GM18508 (cell line): Measurements from ENCODE around the gene AWAT2.

Experiments used
- ATAC-seq: cut with Tn5 transposase; IDR thresholded peaks from one replicate; pipeline ENCODE4 v1.9.1; 2021; ENCODE audit warnings: moderate number of reproducible peaks; ENCODE audit not compliant: insufficient read depth, unreplicated experiment

The AWAT2 gene, protein sequence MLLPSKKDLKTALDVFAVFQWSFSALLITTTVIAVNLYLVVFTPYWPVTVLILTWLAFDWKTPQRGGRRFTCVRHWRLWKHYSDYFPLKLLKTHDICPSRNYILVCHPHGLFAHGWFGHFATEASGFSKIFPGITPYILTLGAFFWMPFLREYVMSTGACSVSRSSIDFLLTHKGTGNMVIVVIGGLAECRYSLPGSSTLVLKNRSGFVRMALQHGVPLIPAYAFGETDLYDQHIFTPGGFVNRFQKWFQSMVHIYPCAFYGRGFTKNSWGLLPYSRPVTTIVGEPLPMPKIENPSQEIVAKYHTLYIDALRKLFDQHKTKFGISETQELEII

DNA sequence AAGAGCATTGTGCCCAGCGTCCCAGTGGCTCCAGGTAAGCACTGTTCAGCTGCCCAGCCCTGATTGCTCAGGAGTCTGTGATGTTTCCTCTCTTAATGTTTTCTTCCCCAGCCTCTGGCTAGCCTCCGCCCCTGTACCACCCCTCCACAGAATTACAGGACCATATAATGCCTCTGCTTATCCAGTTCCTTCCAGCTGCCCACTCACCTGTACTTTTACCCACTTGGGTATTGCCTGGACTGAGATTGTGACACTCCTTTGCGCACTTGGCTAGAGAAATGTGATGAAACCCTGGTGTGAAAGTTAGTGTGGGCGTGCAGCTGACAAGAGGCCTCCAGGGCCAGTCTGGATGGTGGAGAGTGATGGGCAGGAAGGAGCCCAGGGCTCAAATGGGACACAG lies at the start of gene AWAT2:
TSS of gene AWAT2 (minus strand) at position 14 of the 400 bp plus-strand sequence. CDS start at position 8, 6 bp downstream.
- ATAC-seq = no peak

DNA sequence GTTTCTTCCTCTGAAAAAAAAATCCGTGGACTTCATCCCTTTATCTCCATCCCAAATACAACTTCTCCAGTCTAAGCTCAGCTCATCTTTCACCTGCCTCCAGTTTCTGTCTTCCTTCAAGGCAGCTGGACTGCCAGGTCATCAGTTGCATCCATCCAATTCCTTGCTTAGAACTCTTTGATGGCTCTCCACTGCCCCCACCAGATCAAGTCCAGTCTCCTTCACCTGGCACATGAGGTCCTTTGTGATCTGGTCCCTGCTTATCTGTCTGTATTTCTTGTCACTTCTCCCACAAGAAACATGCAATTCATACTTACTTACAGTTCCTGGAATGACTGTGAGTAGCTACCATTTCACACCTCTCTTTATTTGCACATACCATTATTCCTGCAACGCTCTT lies 46.3 kb upstream of the AWAT2 start:
- ATAC-seq = no peak

DNA sequence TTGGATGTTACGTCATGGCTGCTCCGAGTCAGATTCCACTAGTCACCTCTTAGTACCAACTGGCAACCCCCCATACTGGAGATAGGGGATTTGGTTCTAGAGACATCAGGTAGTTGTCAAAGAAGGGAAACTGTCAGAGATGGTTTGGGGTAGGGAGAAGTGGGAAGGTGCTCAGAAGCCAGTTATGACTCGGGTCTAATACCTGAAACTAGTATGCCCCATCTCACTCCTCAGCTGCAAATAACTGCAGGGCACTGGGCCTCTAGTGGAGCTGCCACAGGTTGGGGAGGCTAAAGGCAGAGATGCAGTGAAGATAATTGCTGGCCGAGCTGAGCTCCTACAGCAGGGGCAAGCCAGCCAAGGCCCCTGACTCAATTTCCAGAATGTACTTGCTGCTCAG lies 42.5 kb upstream of the AWAT2 start:
- no peak for ATAC-seq

GRCh38 chrX:70089604-70090297 lies 40.0 kb upstream of the AWAT2 start:
- no peak for ATAC-seq

- no peak for ATAC-seq
Measured at GRCh38 chrX:70088751-70089150, 39.0 kb upstream of the AWAT2 start.

GRCh38 chrX:70087857-70088630 lies 38.3 kb upstream of the AWAT2 start:
- no peak for ATAC-seq

DNA sequence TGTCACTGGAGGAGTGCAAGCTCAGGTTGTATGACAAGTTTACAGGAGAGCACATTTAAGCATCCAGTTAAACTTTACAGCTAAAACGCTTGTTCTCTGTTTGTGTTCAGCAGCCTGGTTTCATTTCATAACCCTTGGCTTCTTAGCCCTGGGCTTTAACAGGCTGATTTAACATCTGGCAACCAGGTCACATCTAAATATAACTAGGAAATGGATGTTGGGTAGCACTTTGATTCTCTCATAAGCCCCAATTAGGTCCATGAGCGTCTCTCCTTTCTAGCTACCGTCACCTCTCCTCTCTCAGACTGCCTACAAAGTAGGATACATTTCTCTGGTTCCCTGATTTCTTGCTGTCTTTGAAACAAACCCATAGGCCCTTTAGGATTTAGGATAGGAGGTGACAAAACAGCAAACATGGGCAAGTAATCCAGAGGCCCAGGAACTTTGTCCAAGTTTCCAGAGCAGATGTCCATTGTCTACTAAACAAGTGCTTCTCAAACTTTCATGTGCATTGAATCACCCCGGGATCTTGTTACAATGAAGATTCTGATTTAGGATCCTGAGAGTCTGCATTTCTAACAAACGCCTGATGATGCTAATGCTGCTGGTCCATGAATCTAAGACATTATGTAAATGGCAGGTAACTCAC lies 35.0 kb upstream of the AWAT2 start:
- ATAC-seq = no peak

DNA sequence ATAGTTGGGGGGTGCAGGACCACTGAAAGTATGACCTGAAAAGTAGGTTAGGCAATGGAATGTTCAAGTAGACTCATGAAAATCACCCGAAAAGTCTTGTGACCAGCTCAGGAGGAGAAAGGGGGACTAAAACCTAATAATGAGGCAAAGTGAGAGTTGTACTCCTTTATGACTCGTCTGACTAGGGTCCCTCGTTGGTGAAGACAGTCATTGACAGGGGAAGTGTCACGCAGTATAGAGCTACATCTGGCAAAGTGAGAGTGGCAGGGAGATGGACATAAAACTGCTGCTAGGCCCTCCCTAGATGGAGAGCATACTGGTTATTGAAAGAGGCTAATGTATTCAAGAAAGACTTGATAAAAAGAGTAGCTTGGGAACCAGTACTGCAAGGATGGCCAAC lies 33.0 kb upstream of the AWAT2 start:
- ATAC-seq = no peak

GRCh38 chrX:70079870-70080269 lies 30.1 kb upstream of the AWAT2 start:
- no peak for ATAC-seq

DNA sequence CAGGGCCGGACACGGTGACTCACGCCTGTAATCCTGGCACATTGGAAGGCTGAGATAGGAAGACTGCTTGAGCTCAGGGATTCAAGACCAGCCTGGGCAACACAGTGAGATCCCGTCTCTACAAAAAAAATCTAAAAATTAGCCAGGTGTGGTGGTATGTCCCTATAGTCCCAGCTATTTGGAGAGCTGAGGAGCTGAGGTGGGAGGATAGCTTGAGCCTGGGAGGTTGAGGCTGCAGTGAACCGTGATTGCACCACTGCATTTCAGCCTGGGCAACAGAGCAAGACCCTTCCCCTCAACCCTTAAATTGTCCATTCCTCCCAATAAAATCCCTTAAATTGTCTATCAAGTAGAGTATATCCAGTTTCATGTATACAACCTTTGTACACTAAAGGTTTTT lies 29.6 kb upstream of the AWAT2 start:
- ATAC-seq = no peak

DNA sequence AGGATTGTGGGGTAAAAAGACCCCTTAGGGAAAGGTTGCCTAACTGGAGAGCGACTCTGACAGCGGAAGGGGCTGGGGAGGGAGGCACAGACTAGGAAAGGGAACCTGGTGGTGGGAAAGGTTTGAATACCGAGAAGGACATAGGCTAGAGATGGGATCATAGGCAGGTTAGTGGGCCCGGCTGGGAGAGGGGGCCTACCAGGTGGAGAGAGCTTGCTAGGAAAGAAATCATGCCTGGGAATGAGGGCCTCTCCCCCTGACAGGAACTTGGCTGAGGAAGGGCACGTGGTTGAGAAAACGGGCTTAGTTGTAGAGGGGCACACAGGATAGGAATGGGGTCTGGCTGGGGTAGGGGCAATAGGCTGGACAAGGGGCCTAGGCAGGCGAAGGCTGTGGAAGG lies 16.9 kb upstream of the AWAT2 start:
- ATAC-seq = no peak

GRCh38 chrX:70062961-70063550 lies 13.3 kb upstream of the AWAT2 start:
- no peak for ATAC-seq

DNA sequence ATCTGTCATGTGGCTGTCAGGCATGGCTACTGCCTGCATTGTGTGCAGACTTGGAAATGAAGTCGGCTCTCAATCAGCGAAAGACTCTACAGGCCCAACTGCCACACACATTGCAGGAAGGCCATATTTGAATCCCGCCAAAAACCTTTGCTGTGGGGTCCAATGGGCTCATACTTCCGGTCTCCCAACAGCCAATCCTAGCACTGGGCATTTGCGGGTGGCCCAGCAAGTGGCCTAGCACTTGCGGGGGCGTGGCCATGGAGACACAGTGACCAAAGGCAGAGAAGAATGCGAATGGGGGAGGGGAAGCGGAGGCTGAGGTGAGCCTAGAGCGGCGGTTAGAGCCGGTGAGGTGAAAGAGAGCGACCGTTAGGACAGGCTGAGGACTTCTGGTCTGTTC lies 12.3 kb upstream of the AWAT2 start, which contains the start of gene OTUD6A:
TSS of gene OTUD6A (plus strand) at position 382 of the 400 bp plus-strand sequence. CDS start 68 bp downstream, outside the sequence.
- ATAC-seq = no peak

DNA sequence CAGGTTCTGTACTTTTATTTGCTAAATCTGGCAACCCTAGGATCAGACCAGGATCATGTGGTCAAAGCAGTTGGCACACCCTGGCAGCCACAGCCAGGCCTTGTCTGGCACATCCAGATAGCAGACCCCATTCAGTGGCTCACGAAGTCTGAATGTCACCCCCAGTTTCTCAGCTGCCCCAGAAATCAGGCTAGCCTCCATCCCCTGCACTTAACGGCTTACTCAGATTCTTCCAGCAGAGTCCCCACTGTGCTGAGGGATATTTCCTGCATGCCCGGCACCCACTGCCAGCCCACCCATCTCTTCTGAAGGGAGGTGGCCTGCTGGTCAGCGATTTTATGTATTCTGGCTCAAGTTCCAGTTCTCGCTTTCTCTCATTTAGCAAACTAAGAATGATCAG lies 4.7 kb upstream of the AWAT2 start:
- ATAC-seq = no peak

GRCh38 chrX:70052895-70053615 lies 3.3 kb upstream of the AWAT2 start:
- no peak for ATAC-seq

DNA sequence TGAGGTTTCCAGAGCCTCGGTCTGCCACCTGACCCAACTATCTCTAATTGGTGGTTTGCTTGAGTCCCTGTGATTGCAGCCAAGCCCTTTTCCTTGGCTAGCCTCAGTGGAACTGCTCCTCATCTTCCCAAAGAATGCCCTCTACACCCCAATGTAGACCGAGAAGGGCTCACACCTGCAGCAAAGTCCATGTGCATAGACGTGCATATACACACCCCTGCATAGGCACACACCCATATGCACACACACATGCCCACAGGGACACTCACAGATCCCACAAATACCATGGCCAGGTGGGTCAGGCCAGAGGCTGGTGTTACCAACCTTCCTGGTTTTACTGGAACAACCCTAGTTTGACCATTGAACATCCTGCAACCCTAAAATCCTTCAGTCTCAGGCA lies 332 bp downstream of the AWAT2 start:
- ATAC-seq = no peak

GRCh38 chrX:70046978-70047377 lies 2.8 kb downstream of the AWAT2 start:
- ATAC-seq = no peak

DNA sequence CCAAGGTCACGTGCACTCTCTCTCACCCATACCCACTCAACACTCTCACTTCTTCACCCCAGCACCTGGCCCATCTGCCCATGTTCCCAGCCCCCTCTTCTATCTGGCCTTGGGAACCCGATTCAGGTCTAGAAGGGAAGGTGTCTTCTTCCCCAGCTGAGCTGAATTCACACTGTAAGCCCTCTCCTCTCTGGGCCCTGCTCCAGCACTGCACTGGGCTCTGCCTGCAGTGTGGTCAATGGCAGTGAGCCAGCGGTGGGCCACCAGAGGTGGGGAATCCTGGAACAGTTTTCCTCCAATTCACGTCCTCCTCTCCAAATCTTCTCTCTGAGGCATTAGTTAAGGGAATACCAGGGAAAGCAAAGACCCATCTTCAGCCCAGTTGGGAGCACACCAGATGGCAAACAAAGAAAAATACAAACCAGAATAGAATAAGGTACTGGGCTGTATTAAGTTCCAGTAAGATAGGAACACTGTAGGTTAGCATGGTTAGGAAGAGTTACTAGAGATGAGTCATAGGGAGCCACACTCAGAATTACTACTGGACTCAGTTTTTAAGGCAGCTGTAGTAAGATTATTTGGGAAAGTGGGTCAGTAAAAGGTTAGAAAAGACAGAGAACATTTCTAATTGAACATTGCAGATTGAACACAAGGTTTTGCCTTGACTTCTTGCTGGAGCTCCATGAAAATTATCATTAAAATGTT lies 5.0 kb downstream of the AWAT2 start:
- ATAC-seq = no peak

DNA sequence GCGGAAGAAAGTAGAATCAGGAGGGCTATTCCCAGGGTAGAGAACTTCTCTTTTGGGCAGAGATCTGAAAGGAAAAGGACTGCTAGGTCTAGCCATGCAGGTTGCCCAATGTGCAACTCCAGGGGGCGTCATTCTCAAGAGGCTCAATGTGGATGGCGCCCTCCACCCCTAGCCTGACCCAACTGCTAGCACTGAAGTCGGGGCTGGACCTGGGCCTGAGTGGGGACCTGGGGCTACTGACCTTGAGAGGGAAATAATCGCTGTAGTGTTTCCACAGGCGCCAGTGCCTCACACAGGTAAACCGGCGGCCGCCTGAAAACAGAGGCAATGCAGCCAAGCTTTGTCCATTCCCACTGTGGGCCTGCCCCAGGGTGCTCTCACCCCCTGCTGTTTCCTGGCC lies 6.1 kb downstream of the AWAT2 start:
- no peak for ATAC-seq
